ENCODE measurements around the gene NDUFS4. TPM values are rescaled to one million over a fixed set of nuclear protein-coding genes. Genes with fewer than 3 reads are reported as not detected.
"Not testable (repeated sequence)": the region's sequence is repeated elsewhere in the genome, so short reads cannot be mapped to it uniquely, and the experiment has no call there.

The NDUFS4 gene
- total RNA-seq, 1 donor: 78.2 TPM

DNA sequence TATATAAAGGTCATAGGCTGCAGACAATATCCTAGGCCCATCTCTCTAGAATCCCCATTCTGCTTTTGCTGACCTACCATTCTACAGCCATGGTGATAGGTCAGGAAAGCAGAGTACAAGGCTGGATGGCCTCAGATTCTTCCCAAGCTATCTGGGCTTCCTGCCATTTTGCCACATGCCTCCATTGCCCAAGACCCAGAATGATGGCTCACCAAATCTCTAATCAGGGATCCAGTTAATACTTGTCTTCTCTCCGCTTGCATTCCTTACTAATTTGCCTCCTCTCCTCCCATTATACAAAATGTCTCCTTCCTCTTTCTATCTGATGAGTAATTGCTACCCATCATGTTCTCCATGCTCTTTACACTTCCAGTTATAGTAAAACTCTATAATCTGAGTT, 22.7 kb upstream of the NDUFS4 start:
- Histone ChIP-seq H3K9me3 (ENCODE audit: low read depth, low read length) (no peaks in the 10 kb centered on the region), H3K4me3 (ENCODE audit: insufficient read depth, low read length) (no peak overlapping the region), H3K27ac (ENCODE audit: low read depth, low read length) (no peak overlapping the region), H3K79me2 (ENCODE audit: insufficient read depth, low read length) (no peaks in the 10 kb centered on the region), H3K4me1 (ENCODE audit: insufficient read depth, low read length) (no peaks in the 10 kb centered on the region), H3K4me2 (ENCODE audit: insufficient read depth, low read length) (no peak overlapping the region), H3K27me3 (ENCODE audit: insufficient read depth, low read length) (peaks cover 7% of the 10 kb centered on the region), H3K36me3 (ENCODE audit: insufficient read depth, low read length) (no peaks in the 10 kb centered on the region), H2AFZ (ENCODE audit: low read length) (no peak overlapping the region), H4K20me1 (ENCODE audit: insufficient read depth, low read length) (no peaks in the 10 kb centered on the region)
- DNase-seq (ENCODE audit: insufficient read length, low spot score, missing footprints): no peak
- TF ChIP-seq, protein P1, sequence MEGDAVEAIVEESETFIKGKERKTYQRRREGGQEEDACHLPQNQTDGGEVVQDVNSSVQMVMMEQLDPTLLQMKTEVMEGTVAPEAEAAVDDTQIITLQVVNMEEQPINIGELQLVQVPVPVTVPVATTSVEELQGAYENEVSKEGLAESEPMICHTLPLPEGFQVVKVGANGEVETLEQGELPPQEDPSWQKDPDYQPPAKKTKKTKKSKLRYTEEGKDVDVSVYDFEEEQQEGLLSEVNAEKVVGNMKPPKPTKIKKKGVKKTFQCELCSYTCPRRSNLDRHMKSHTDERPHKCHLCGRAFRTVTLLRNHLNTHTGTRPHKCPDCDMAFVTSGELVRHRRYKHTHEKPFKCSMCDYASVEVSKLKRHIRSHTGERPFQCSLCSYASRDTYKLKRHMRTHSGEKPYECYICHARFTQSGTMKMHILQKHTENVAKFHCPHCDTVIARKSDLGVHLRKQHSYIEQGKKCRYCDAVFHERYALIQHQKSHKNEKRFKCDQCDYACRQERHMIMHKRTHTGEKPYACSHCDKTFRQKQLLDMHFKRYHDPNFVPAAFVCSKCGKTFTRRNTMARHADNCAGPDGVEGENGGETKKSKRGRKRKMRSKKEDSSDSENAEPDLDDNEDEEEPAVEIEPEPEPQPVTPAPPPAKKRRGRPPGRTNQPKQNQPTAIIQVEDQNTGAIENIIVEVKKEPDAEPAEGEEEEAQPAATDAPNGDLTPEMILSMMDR (IDR thresholded peaks at IDR 0.05; ENCODE audit: extremely low read depth, low read depth, low read length): no peak

DNA sequence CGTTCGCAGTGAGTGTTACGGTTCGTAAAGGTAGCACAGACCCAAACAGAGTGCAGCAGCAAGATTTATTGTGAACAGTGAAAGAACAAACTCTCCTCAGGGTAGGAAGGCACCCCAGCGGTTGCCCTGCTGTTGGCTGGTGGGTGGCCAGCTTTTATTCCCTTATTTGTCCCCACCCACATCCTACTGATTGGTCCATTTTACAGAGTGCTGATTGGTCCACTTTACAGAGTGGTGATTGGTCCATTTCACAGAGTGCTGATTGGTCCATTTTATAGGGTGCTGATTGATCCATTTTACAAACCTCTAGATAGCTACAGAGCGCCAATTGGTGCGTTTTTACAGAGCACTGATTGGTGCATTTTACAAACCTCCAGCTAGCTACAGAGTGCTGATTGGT, 19.7 kb upstream of the NDUFS4 start:
- H3K27ac ChIP-seq (ENCODE audit: low read depth, low read length); H3K36me3 ChIP-seq (ENCODE audit: insufficient read depth, low read length); H3K9me3 ChIP-seq (ENCODE audit: low read depth, low read length); H3K4me2 ChIP-seq (ENCODE audit: insufficient read depth, low read length); DNase-seq (ENCODE audit: insufficient read length, low spot score, missing footprints); H3K27me3 ChIP-seq (ENCODE audit: insufficient read depth, low read length); H3K79me2 ChIP-seq (ENCODE audit: insufficient read depth, low read length); H3K4me1 ChIP-seq (ENCODE audit: insufficient read depth, low read length); H2AFZ ChIP-seq (ENCODE audit: low read length); H3K4me3 ChIP-seq (ENCODE audit: insufficient read depth, low read length); H4K20me1 ChIP-seq (ENCODE audit: insufficient read depth, low read length): not testable (repeated sequence)

- Histone ChIP-seq H3K4me2 (ENCODE audit: insufficient read depth, low read length) (no peak overlapping the region), H3K36me3 (ENCODE audit: insufficient read depth, low read length) (no peaks in the 10 kb centered on the region), H3K4me3 (ENCODE audit: insufficient read depth, low read length) (no peak overlapping the region), H3K4me1 (ENCODE audit: insufficient read depth, low read length) (peaks cover 4% of the 10 kb centered on the region), H3K27me3 (ENCODE audit: insufficient read depth, low read length) (no peaks in the 10 kb centered on the region), H3K9me3 (ENCODE audit: low read depth, low read length) (no peaks in the 10 kb centered on the region), H3K79me2 (ENCODE audit: insufficient read depth, low read length) (no peaks in the 10 kb centered on the region), H2AFZ (ENCODE audit: low read length) (no peak overlapping the region), H3K27ac (ENCODE audit: low read depth, low read length) (no peak overlapping the region), H4K20me1 (ENCODE audit: insufficient read depth, low read length) (no peaks in the 10 kb centered on the region)
- no peak for DNase-seq (ENCODE audit: insufficient read length, low spot score, missing footprints)
- TF ChIP-seq, protein P1 (IDR thresholded peaks at IDR 0.05; ENCODE audit: extremely low read depth, low read depth, low read length): no peak
Observed at GRCh38 chr5:53541859-53542258, 18.6 kb upstream of the NDUFS4 start.

DNA sequence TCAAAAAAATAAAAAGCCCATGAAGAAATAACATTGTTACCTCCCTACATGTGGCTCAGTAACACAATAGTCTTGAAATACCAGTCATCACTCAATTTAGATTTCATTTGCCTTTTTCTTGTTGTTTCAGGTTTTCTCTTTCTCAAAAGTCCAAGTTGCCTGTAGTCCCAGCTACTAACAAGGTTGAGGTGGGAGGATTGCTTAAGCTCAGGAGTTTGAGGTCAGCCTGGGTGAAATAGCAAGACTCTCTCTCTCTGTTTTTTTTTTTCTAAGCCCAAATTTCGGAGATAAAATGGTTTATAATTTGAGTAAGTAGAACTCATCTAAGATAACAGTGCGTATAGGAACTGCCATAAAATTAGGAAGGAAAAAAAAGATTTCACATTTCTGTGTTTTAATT, 17.5 kb upstream of the NDUFS4 start:
- peaks cover 4% of the 10 kb centered on the region for H3K4me1 ChIP-seq (ENCODE audit: insufficient read depth, low read length)
- no peak overlapping the region for H3K4me3 ChIP-seq (ENCODE audit: insufficient read depth, low read length)
- DNase-seq (ENCODE audit: insufficient read length, low spot score, missing footprints): no peak
- no peaks in the 10 kb centered on the region for H3K27me3 ChIP-seq (ENCODE audit: insufficient read depth, low read length)
- H3K36me3 ChIP-seq (ENCODE audit: insufficient read depth, low read length): no peaks in the 10 kb centered on the region
- peak overlapping the region; percentile 38 for H3K4me2 ChIP-seq (ENCODE audit: insufficient read depth, low read length)
- no peaks in the 10 kb centered on the region for H3K9me3 ChIP-seq (ENCODE audit: low read depth, low read length)
- no peak overlapping the region for H3K27ac ChIP-seq (ENCODE audit: low read depth, low read length)
- TF ChIP-seq, protein P1 (IDR thresholded peaks at IDR 0.05; ENCODE audit: extremely low read depth, low read depth, low read length): no peak
- H2AFZ ChIP-seq (ENCODE audit: low read length): no peak overlapping the region
- H4K20me1 ChIP-seq (ENCODE audit: insufficient read depth, low read length): no peaks in the 10 kb centered on the region
- H3K79me2 ChIP-seq (ENCODE audit: insufficient read depth, low read length): no peaks in the 10 kb centered on the region

Measured in osteoblast (primary cell).